Stimulated activated CD8-positive, alpha-beta memory T cell treated with anti-CD3 and anti-CD28 coated beads, Interleukin-7, amount 100 ng/mL, for 1 hour (primary cell): ENCODE results near the gene TMX2.
"Not testable (repeated sequence)": the region's sequence is repeated elsewhere in the genome, so short reads cannot be mapped to it uniquely, and the experiment has no call there.

Experiments
- DNase-seq, 2 donors: peaks; one replicate each; pipeline ENCODE4 v3.0.0-alpha.2; 2020; ENCODE audit warnings: low read depth in 2 of 2

The TMX2 gene

DNA sequence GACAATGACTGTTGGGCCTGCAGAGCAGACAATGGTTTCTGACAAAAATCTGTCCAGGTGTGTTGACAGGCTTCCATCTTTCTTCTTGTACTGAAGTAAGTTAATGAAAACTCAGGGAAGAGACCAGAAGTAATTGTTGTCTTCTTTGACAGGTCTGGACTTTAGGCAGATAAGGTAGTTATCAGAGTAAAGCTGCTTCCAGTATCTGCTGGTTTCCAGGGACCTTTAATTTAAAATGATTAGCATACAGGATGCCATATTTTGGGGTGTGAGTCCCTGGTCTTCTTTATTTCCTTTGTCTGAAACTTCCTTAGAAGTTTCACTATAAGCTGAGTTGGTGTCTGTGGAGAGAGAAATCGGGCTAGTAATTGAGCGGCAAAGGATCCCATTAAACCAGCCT is 1.4 kb downstream of the TMX2 start:
- DNase-seq: no peak

DNA sequence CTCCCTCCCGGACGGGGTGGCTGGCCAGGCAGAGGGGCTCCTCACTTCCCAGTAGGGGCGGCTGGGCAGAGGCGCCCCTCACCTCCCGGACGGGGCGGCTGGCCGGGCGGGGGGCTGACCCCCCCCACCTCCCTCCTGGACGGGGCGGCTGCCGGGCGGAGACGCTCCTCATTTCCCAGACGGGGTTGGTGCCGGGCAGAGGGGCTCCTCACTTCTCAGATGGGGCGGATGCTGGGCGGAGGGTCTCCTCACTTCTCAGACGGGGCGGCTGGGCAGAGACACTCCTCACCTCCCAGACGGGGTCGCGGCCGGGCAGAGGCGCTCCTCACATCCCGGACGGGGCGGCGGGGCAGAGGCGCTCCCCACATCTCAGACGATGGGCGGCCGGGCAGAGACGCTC is 4.3 kb downstream of the TMX2 start:
- DNase-seq: not testable (repeated sequence)

DNA sequence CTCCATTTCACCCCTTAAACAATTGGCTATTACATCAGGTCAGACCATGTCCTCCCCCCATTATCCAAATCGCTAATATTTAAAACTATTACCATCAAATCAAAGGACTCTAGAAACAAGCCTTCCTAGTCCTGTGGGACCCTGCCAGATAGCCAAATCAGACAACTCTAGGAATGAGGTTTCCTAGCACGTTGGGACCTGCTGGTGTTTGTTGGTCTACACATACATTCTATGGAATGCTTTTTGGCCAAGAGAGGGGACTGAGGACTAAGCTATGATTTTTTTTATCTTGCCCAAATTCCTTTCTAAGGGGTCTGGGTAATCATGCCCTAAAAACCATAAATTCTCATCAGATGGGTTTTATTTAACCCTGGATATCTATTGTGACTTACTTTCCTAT is 14.8 kb downstream of the TMX2 start:
- no peak for DNase-seq

DNA sequence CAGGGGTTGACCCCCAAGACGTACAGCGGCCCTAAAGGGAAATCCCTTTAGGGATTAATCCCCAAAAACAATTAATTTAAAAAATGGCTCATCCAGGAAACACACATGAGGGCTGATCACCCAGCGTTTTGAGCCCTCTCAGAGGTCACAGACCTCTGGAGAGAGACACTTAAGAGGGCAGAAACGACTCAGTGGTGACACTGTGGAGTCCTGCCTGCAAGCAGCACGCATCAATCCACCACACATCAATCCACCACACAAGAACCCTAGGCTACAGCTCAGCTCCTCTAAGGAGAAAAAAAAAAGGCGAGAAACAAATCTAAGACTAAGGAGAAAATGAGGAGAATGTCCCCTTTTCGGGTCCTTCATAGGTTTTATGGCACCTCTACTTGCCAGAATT is 16.4 kb downstream of the TMX2 start:
- DNase-seq: no peak

DNA sequence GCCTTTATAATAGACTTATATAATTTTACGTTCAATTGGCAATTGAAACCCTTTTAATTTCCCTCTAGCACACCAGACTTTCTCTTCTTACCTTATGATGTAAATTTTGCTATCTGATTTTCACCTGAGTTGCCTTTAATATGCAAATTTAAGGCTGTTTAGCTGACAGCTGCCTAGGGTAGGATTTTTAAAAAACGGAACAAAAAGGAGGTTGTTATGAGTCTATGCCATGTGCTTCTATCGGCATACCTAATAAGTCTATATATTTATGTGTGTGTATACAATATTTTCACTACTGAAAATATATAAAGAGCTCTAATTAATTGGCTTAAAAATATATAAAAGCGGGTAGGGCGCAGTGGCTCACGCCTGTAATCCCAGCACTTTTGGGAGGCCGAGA is 17.1 kb downstream of the TMX2 start:
- DNase-seq: no peak

DNA sequence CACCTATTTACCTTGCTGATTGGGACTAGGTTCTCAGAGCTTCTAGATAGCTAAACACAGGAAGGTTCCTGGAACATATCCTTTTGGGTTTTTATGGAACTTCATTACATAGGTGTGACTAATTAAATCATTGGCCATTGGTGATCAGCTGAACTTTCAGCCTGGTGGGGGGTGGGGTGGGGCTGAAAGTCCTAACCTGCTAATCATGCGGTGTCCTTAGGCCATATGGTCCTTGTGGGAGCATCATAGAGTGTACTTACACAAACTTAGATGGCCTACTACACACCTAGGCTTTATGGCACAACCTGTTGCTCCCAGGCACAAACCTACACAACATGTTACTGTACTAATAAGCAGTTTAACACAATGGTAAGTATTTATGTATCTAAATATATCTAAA is 20.3 kb downstream of the TMX2 start:
- no peak for DNase-seq

DNA sequence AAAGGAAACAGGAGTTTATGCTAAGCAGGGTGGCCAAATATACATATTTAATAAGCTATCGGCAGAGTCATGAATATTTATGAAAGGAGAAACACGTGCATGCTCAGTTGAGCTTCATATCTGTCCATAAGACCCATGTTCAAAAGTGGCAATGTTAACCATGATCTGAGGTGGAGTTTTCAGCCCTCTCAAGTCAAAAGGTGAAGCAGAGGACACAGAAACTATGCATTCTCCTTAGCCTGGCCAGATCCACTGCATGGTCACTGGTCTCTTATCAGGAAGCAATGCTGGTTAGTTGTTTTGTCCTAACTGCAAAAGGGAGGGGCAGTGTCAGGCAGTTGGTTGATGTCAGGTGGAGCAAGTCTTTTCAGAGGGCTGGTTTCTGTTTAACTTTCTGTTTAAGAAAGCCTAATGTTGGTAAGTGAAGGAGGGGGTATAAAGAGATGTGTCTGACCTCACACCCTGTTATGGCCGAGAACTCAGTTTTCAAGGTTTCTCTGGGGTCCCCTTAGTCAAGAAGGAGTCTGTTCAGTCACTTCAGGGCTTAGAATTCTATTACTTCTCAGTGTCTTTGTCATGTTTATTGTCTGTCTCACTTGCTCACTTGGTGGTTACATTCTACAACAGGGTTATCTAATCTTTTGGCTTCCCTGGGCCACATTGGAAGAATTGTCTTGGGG is 23.4 kb downstream of the TMX2 start:
- no peak for DNase-seq

DNA sequence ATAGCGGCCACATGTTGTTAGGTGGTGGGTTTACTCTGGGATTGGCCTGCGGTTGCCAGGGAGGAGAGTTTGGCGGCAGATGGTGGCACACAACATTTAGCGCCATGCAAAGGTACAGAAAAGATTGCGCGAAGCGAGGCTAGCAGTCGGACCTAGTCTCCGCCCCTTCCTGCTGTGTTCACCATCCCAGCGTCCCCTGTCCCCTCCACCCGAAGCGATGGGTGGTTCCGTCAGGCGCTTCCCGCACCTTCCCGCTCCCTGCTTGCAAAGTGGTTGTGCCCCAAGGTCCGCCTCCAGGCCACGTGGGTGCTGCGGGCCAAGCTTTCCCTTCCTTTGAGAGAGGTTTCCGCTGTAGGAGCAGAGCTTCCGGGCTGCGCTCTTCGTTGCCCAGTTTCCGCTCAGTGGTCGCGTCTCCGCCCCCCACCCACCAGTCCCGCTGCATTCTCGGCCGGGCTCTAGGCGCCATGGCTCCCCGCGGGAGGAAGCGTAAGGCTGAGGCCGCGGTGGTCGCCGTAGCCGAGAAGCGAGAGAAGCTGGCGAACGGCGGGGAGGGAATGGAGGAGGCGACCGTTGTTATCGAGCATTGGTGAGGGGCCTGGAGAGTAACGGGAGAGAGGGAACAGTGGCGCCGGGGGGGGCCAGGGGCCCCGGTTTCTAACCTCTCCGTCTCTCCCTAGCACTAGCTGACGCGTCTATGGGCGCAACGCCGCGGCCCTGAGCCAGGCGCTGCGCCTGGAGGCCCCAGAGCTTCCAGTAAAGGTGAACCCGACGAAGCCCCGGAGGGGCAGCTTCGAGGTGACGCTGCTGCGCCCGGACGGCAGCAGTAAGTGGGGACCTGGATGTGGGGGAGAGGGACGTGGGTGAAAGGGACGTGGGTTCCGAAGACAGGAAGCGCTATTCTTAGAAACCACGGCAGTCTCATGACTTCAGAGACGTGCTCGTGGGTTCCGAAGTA is 29.0 kb downstream of the TMX2 start, which contains the start of gene SELENOH:
SELENOH (plus strand) TSS at position 360 of the 955 bp plus-strand sequence; CDS start at position 465, 105 bp downstream.
- DNase-seq: peak; percentile 76 to 77

DNA sequence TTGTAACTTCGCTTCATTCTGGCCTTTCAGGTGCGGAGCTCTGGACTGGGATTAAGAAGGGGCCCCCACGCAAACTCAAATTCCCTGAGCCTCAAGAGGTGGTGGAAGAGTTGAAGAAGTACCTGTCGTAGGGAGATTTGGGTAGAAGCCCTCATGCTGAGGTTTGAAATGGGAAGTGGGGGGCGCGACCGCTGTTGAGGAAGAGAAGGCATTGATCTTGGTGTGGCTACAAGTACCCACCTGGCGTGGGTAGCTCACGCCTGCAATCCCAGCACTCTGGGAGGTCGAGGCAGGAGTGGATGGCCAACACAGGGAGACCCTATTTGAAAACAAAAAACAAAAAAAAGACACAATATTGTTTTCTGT is 29.7 kb downstream of the TMX2 start:
- no peak for DNase-seq

DNA sequence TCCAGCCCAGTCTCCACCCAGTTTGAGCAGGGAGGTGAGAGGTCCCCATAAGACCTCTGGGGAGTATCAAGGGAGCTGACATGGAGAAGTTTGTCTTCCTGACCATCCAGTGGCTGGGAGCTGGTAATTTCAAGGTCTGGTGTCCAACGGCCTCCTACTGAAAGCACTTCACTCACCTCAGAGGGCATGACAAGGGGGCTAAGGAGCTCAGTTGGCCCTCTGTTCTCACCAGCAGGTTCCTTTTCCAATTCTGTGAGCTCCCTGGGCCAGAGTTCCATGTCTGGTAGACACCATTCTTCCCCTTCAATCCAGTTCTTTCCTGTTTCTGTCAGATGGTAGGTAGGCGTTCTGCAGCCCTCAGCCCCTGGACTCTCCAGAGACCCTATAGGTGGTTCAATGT is 32.0 kb downstream of the TMX2 start:
- DNase-seq: no peak

DNA sequence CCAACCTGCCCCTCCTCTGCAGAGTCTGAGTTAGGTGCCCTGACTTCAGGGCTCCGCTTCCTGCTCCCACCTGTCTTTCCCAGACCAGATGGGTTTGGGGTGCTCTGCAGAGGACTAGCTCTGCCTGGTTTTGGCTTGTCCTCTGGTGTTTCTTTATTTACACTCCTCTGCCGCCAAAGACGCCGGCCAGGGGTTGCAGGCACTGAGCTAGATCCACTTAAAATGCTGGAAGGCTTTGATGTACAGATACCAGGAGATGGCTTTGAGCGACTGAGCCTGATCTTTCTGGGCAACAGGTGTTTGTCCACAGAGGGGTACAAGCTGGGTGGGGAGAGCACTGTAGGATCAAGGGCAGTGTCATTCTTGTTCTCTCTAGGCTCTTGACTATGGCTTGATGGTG is 32.8 kb downstream of the TMX2 start:
- no peak for DNase-seq

DNA sequence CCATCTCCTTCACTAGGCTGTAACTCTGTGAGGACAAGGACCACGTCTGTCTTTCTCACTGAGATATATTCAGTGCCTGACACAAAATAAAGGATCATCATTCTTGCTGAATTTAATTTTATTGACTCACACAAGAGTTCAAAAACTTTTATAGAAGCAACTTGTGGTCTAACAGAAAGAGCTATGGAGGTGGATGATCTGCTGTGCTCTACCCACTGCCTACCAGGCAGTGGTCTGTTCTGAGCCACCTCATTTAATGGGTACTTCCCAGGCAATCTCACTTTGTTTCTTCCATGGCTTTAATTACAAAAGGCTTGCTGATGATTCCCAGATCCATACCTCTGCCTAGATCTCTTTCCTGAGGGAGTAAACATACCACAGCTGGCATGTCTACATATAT is 34.5 kb downstream of the TMX2 start:
- no peak for DNase-seq

DNA sequence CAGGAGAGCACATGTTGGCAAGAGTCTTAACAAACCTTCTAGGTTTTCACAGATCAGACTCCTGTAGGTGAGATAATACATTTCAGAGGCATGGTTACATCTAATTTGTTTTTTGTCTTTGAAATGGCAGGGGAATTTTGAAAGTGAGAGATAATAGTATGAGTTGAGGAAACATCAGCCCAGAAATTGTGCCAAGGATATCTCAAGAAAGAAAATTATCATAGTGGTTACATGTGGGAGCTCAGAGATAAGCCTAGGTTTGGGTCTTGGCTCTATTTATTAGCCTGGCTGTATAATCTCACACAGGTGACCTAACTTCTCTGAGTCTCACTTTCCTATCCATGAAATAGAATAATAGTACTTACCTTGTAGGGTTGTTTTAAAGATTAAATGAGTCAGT is 38.8 kb downstream of the TMX2 start:
- DNase-seq: no peak

DNA sequence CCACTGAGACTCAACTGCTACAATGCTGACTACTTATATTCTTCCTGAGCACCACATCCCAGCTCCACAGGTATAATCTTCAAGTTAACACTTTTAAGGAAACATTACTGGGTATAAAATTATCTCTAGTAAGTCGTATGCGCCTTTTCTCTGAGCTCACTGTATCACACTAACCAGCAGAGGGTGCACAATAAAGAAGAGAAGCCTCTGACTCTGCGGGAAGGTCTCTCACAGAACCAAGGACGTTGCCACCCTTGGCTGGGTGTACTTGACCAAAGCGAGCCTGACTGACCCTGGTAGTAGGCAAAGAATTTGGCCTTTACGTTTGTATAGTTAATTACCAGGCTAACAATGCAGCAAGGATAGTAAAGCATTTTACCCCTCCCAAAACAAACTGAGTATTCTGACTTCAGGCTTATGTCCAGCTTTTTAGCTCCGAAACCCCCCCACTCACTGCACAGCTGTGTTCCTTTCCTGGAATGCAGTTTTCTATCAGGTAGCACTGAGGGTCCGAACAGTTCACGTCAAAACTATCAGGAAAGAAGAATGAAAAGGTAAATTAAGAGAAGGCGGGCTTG is 39.4 kb downstream of the TMX2 start, which contains the start of gene BTBD18:
BTBD18 (minus strand) TSS at position 144 of the 578 bp plus-strand sequence. CDS start 631 bp downstream, outside the sequence.
- DNase-seq: no peak

DNA sequence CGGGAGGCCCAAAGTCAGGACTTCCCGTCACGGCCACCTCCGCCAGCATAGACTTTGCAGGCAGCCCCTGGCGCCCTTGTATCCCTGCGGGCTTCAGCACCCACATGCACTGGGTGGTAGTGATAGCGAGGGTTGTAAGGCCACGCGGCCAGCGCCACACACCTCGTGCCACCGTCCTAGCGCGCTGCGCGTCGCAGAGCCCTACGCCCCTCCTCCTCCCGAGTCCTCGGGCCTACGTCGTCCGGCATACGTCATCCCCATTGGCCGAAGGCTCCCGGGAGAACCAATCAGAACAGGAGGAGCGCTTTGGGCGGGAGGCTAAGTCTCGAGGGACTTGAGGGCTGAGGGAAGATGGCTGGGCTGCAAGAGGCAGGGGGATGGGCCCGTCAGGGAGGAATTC is 40.6 kb downstream of the TMX2 start:
- DNase-seq: no peak

DNA sequence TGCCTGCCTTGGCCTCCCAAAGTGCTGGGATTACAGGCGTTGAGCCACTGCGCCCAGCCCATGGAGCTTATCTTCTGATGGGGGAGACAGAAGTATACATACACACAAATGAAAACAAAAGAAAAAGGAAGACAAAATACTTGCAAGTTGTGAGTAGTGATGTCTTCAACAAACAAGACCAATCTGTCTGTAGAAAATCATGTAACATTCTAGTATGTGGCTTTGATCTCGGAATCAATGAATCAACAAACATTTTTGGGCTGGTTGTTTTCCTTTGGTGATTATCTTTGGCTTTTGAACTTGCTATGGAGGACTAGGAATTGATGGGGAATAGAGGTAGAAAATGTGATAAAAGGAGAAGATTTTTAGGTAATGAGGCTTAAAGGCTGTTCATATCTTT is 45.8 kb downstream of the TMX2 start:
- DNase-seq: no peak

DNA sequence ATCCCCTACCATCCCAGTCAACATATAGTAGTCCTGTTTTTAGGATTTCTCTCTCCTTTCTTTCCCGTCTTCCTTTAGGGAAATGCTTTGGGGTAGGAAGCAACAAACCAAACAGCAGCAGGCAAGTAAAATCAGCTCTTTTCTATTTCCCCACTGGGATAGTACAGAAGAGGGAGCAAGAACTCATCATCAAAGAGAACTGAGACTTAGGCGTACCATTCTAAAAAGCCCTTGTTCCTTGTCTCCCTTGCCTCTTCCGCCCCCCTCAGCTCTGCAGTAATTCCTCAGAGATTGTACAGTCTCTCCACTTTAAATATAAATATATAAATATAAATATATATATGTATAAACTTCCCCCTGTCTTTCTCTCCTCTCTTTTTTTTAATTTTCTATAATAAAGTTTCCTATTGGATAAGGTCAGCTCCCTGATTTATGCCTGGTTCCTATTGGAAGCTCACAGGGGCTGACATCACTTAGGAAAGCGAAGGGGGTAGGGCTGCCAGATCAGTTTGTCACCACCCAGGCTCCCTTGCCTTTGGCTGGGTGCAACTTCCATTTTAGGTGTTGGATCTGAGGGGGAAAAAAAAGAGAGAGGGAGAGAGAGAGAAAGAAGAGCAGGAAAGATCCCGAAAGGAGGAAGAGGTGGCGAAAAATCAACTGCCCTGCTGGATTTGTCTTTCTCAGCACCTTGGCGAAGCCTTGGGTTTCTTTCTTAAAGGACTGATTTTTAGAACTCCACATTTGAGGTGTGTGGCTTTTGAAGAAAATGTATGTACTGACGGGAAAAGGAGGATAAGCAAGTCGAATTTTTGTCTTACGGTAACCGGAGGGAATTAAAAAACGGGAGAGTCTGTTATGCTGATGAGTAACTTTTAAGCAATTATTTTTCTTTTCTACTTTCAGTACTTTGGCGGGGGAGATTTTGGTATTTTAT is 49.2 kb downstream of the TMX2 start, which contains the start of gene CTNND1:
CTNND1 (plus strand) TSS at position 502 of the 934 bp plus-strand sequence. CDS start 29,677 bp downstream, outside the sequence.
- DNase-seq: no peak

DNA sequence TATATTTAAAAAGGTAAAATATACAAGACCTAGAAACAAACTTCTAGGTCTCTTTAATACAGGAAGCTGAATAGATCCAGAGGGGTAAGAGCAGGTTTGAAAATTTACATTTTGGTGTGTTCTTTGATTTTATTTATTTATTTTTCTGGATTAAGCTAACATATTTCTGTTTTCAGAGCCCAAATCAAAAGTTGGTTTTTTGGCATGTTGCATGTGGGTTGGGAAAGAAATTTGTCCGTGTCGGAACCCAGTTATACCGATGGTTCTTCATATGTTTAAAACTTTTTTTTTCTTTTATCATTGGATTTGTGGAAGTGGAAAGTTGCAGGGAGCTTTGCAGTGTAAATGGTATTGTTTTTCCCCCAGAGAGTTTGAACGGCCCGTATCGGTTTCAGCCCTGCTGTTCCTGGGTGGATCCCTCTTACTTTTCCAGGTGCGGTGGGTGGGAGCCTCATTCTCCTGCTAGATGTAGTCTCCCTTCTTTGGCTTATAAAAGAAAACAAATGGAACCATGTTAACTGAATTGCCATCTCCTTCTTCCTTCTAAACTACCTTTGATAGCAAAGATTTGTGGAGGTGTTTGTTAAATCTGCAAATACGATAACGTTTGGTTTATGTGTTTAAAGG is 50.0 kb downstream of the TMX2 start:
- no peak for DNase-seq

DNA sequence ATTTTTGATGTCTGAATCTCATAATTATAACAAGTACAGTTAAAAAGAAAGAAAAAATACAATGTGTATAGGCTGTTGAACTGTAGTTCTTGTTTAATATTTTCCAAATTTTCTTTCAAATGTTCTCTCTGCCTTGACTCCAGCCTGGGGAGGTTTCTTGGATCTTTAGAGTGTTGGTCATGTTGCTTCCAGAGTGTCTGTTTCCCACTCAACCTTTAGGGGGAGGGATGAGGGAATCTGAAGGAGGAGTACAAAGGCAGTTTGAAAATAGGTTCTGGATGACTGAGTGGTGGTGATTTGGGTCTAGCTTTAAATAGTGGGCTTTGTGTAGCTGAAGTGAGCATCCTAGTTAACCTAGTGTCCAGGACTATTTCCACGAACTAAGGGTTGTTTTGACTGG is 51.2 kb downstream of the TMX2 start:
- DNase-seq: no peak

DNA sequence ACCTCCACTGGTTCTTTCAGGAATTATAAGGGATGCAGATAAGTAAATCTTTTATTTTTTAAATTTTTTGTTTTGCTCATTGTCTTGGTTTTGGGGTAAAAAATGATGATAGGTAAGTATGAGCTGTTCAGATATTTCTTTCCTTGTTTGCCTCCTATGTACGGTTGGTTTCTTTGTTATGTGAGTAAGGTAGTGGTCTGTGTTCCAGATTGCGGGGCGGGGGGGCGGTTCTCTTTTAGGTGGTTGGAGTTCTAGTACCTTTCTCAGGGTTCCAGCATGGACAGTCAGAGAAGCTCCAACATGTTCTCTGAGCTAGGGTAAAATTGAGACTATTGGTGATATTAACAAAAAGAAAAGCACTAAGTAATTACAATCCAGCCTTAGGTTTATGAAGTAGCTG is 51.6 kb downstream of the TMX2 start:
- DNase-seq: no peak

DNA sequence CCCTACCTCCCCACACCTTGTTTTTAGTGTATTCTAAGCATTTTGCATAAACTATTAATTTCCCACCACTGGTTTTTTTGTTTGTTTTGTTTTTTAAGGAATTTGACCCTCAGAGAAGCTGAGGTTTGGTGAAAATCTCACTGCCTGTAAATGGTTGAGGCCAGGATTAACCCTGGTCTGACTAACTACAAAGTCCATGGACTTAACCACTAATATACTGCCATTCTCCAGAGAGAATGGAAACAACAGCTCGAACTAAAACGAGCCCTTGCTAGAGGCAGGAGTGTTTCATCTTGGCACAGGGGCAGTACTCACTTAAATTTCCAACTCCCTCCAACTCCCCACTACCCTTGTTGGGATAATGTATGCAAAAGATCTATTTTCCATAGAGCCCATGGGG is 52.2 kb downstream of the TMX2 start:
- DNase-seq: no peak
